Measurements from ENCODE around the gene STEAP4. TPM values are rescaled to one million over a fixed set of nuclear protein-coding genes. Genes with fewer than 3 reads are reported as not detected.

STEAP4 gene
- total RNA-seq, 3 donors from 2014 or later = 2.1 to 42.2 (median 9.1) TPM

GRCh38 chr7:88244258-88244657, 62.4 kb downstream of the STEAP4 start:
- Histone ChIP-seq H3K9me3 (no peaks in the 10 kb centered on the region), H3K4me1 (ENCODE audit: low read depth) (no peaks in the 10 kb centered on the region), H3K4me3 (no peak overlapping the region), H3K36me3 (ENCODE audit: low read depth) (no peaks in the 10 kb centered on the region)
- intact Hi-C loops (cut with DNase I, micrococcal nuclease) = no loop called here
- no peak for ATAC-seq
- no peak for DNase-seq
- no peak for TF ChIP-seq CTCF (IDR thresholded peaks at IDR 0.05)

GRCh38 chr7:88243345-88243909, 63.3 kb downstream of the STEAP4 start:
- no peak for TF ChIP-seq CTCF (IDR thresholded peaks at IDR 0.05)
- Histone ChIP-seq H3K9me3 (no peaks in the 10 kb centered on the region), H3K36me3 (ENCODE audit: low read depth) (no peaks in the 10 kb centered on the region), H3K4me1 (ENCODE audit: low read depth) (no peaks in the 10 kb centered on the region), H3K4me3 (no peak overlapping the region)
- DNase-seq = no peak
- ATAC-seq = peak; percentile 85
- intact Hi-C loops (cut with DNase I, micrococcal nuclease) = no loop called here

GRCh38 chr7:88239852-88240251, 66.8 kb downstream of the STEAP4 start:
- no peak for TF ChIP-seq CTCF (IDR thresholded peaks at IDR 0.05)
- Histone ChIP-seq H3K4me1 (ENCODE audit: low read depth) (no peaks in the 10 kb centered on the region), H3K36me3 (ENCODE audit: low read depth) (no peaks in the 10 kb centered on the region), H3K4me3 (no peak overlapping the region), H3K9me3 (no peaks in the 10 kb centered on the region)
- DNase-seq (no peak), ATAC-seq (no peak)
- intact Hi-C loops (cut with DNase I, micrococcal nuclease) = no loop called here

GRCh38 chr7:88233828-88234227, 72.9 kb downstream of the STEAP4 start:
- Histone ChIP-seq H3K4me3 (no peak overlapping the region), H3K9me3 (no peaks in the 10 kb centered on the region), H3K4me1 (ENCODE audit: low read depth) (no peaks in the 10 kb centered on the region), H3K36me3 (ENCODE audit: low read depth) (no peaks in the 10 kb centered on the region)
- intact Hi-C loops (cut with DNase I, micrococcal nuclease) = no loop called here
- ATAC-seq = no peak
- DNase-seq = no peak
- no peak for TF ChIP-seq CTCF (IDR thresholded peaks at IDR 0.05)

DNA sequence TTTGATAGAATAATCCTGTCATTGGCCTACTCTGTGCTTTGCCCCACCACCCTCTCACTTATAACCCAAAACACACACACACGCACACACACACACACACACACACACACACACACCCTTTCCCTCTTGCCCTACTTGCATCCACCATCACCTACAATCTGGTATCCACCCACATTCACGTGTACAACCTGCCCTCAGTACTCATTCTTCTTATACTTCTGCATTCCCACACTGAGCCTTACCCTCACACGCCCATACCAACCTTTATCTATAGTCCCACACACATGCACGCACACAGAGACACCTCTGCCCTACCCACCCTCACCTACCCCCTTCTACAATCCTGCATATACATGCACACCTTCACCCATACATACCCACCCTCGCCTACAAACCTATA, 76.0 kb downstream of the STEAP4 start:
- peak in 2 of 3 donors; percentile 41 to 64 for DNase-seq
- Histone ChIP-seq H3K9me3 (no peaks in the 10 kb centered on the region), H3K36me3 (ENCODE audit: low read depth) (no peaks in the 10 kb centered on the region), H3K4me1 (ENCODE audit: low read depth) (peaks cover 7% of the 10 kb centered on the region), H3K4me3 (no peak overlapping the region)
- intact Hi-C loops (cut with DNase I, micrococcal nuclease) = no loop called here
- ATAC-seq = peak; percentile 60
- TF ChIP-seq CTCF (IDR thresholded peaks at IDR 0.05) = no peak
